ENCODE data around the gene DYNLT2.

DNA sequence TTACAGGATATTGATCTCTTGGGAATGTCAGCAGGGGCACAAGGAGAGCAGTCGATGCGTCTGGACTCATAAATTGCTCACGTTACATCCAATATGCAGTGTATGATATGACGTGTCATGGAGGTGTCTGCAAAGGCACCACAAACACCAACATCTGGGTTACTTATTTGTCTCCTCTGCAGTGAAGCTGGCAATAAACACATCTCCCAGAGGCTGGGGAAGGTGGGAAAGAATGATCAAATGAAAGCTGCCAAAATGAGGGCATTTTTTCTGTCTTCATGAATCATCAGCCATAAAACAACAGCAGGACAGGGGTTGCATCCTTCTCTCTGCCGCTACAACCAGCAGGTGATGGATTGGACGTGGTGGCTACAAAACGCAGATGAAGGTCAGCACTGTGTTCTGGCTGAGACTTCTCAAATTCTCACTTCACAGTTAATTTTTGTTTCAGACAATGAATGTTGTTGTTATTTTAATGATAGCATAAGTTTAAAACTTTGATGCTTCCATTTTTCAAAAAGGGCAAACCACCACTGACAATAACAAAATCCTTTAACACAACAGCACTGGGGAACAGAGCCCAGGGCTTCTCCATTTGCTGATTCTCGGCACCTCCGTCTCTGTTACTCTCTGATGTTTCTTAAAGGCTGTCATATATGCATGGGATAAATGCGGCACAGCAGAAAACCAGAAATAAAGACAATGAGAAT is 47.5 kb upstream of the DYNLT2 start:
- TF ChIP-seq, protein P1, sequence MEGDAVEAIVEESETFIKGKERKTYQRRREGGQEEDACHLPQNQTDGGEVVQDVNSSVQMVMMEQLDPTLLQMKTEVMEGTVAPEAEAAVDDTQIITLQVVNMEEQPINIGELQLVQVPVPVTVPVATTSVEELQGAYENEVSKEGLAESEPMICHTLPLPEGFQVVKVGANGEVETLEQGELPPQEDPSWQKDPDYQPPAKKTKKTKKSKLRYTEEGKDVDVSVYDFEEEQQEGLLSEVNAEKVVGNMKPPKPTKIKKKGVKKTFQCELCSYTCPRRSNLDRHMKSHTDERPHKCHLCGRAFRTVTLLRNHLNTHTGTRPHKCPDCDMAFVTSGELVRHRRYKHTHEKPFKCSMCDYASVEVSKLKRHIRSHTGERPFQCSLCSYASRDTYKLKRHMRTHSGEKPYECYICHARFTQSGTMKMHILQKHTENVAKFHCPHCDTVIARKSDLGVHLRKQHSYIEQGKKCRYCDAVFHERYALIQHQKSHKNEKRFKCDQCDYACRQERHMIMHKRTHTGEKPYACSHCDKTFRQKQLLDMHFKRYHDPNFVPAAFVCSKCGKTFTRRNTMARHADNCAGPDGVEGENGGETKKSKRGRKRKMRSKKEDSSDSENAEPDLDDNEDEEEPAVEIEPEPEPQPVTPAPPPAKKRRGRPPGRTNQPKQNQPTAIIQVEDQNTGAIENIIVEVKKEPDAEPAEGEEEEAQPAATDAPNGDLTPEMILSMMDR (IDR thresholded peaks at IDR 0.05; ENCODE audit: low read depth, low read length): no peak
- TF ChIP-seq POLR2A (IDR thresholded peaks at IDR 0.05; ENCODE audit: extremely low read depth, insufficient read length) (no peak), MYC (IDR thresholded peaks at IDR 0.05; ENCODE audit: low read depth, low read length) (no peak)

Data from NB4 (cell line).